Endothelial cell of umbilical vein (primary cell): ENCODE results near the gene ABHD4. TPM values are rescaled to one million over a fixed set of nuclear protein-coding genes. Genes with fewer than 3 reads are reported as not detected.

Experiments used
- BruUV-seq: library from RNA; stranded (reverse); fragments of 400-500 nt; replicated peaks from 2 replicates; lab custom pipeline; 2021; lab: Mats Ljungman, UMichigan
- CTCF ChIA-PET: fragments of 300-600, 350-600 bp; sonication (Branson Sonifier 250); formaldehyde crosslinking; loops from one replicate; lab custom pipeline; 2021; ENCODE audit warnings: antibody characterized with exemption, inconsistent platforms; lab: Charles Lee
- POLR2A ChIA-PET: fragments of 300-600, 350-600 bp; sonication (Branson Sonifier 250); formaldehyde crosslinking; loops from one replicate; lab custom pipeline; 2021; ENCODE audit warnings: antibody characterized with exemption, inconsistent platforms; lab: Charles Lee
- DNase-seq: peaks from one replicate; pipeline ENCODE4 v3.0.0-alpha.2; 2011; ENCODE audit warnings: low read depth, low spot score
- FAIRE-seq: peaks from 2 replicates; lab custom pipeline; 2011; peaks lifted over from hg19 to GRCh38; lab: Jason Lieb, UNC
- H2AFZ ChIP-seq: 2 replicates; pipeline ENCODE4 v1.6.0; 2012; ENCODE audit warnings: low read depth, low read length, control low read depth, inconsistent platforms
- H3K27ac ChIP-seq: 2 replicates; pipeline ENCODE4 v1.5.1; 2011; ENCODE audit warnings: low read depth, mild to moderate bottlenecking, control low read depth, low read length, moderate library complexity; ENCODE audit not compliant: insufficient read depth
- H3K27me3 ChIP-seq, 2 experiments: 2 replicates each; pipeline versions ENCODE4 v1.6.0 to v1.6.1; 2011; ENCODE audit warnings: low read length in 2 of 2, mixed read lengths in 1 of 2; ENCODE audit not compliant: control insufficient read depth in 2 of 2, insufficient read depth in 2 of 2
- H3K36me3 ChIP-seq, 2 experiments: 2 replicates in 1 of 2; 3 replicates in 1 of 2; pipeline ENCODE4 v1.5.1; 2011; ENCODE audit warnings: low read length in 2 of 2, mild to moderate bottlenecking in 1 of 2, moderate library complexity in 1 of 2; ENCODE audit not compliant: control insufficient read depth in 2 of 2, insufficient read depth in 2 of 2; ENCODE audit errors: extremely low read depth in 1 of 2
- H3K4me1 ChIP-seq: 3 replicates; pipeline ENCODE4 v1.5.1; 2011; ENCODE audit warnings: mild to moderate bottlenecking, low read length; ENCODE audit not compliant: control insufficient read depth, insufficient read depth; ENCODE audit errors: extremely low read depth
- H3K4me2 ChIP-seq: 2 replicates; pipeline ENCODE4 v1.6.1; 2011; ENCODE audit warnings: low read length, control low read depth, mixed read lengths; ENCODE audit not compliant: insufficient read depth
- H3K4me3 ChIP-seq, 3 experiments: fragments of 200-600 bp in 1 of 3; sonication (generic), shearing (Covaris generic) in 1 of 3; replicated peaks in 1 of 3; 2 replicates each; pipeline ENCODE4 v1.5.1; 2011 to 2016; ENCODE audit warnings: control low read depth in 3 of 3, low read length in 3 of 3, mild to moderate bottlenecking in 2 of 3, inconsistent platforms in 1 of 3, low read depth in 1 of 3, moderate library complexity in 1 of 3; ENCODE audit not compliant: insufficient read depth in 1 of 3
- H3K79me2 ChIP-seq: 2 replicates; pipeline ENCODE4 v1.6.0; 2012; ENCODE audit warnings: low read length, inconsistent platforms; ENCODE audit not compliant: control insufficient read depth, insufficient read depth
- H3K9ac ChIP-seq: replicated peaks from 2 replicates; pipeline ENCODE3; 2011; ENCODE audit warnings: low read length, control low read depth; ENCODE audit not compliant: insufficient read depth; ENCODE audit errors: extremely low read depth
- H3K9me1 ChIP-seq: replicated peaks from 3 replicates; pipeline ENCODE4 v1.6.0; 2011; ENCODE audit warnings: mild to moderate bottlenecking, low read length; ENCODE audit not compliant: control insufficient read depth, insufficient read depth; ENCODE audit errors: extremely low read depth
- H3K9me3 ChIP-seq: replicated peaks from 2 replicates; pipeline ENCODE4 v1.5.1; 2012; ENCODE audit warnings: low read length, inconsistent platforms; ENCODE audit not compliant: control insufficient read depth, insufficient read depth
- H4K20me1 ChIP-seq: replicated peaks from 2 replicates; pipeline ENCODE3; 2011; ENCODE audit warnings: mild to moderate bottlenecking, low read length; ENCODE audit not compliant: control insufficient read depth, insufficient read depth; ENCODE audit errors: extremely low read depth
- CTCF ChIP-seq, 2 donors: IDR thresholded peaks; 1 replicate in 1 of 2; 2 replicates in 1 of 2; pipeline ENCODE4 v1.5.1; 2011; ENCODE audit warnings: low read length in 2 of 2, mild to moderate bottlenecking in 2 of 2, moderate library complexity in 2 of 2, control low read depth in 1 of 2, inconsistent platforms in 1 of 2, low read depth in 1 of 2; ENCODE audit not compliant: insufficient read depth in 1 of 2; ENCODE audit errors: extremely low read depth in 1 of 2
- EZH2 ChIP-seq: IDR thresholded peaks from 2 replicates; pipeline ENCODE4 v1.6.1; 2012; ENCODE audit warnings: borderline replicate concordance, low read depth, mild to moderate bottlenecking, moderate library complexity, low read length, inconsistent platforms; ENCODE audit not compliant: severe bottlenecking
- FOS ChIP-seq: IDR thresholded peaks from 2 replicates; pipeline ENCODE4 v1.6.1; 2011; ENCODE audit warnings: mild to moderate bottlenecking, low read length, moderate library complexity, borderline replicate concordance; ENCODE audit not compliant: insufficient read depth
- GATA2 ChIP-seq: IDR thresholded peaks from 2 replicates; pipeline ENCODE4 v1.7.0; 2011; ENCODE audit warnings: low read depth, mild to moderate bottlenecking, moderate library complexity, mixed read lengths, low read length; ENCODE audit not compliant: insufficient read length, insufficient read depth
- JUN ChIP-seq: IDR thresholded peaks from 2 replicates; pipeline ENCODE4 v1.6.1; 2011; ENCODE audit warnings: borderline replicate concordance, low read depth; ENCODE audit not compliant: insufficient read length, insufficient read depth
- MAX ChIP-seq: IDR thresholded peaks from 2 replicates; pipeline ENCODE4 v1.6.1; 2011; ENCODE audit not compliant: insufficient read depth, insufficient read length
- MYC ChIP-seq: IDR thresholded peaks from one replicate; pipeline ENCODE4 v1.6.1; 2011; ENCODE audit warnings: mild to moderate bottlenecking, low read depth, low read length
- POLR2A ChIP-seq: IDR thresholded peaks from 2 replicates; pipeline ENCODE4 v1.6.1; 2012; ENCODE audit warnings: low read depth, mild to moderate bottlenecking, control low read depth, low read length
- POLR2AphosphoS5 ChIP-seq: IDR thresholded peaks from 2 replicates; pipeline ENCODE4 v1.6.1; 2012; ENCODE audit warnings: low read depth, mild to moderate bottlenecking, control low read depth, low read length, moderate library complexity; ENCODE audit not compliant: insufficient read depth
- dilution Hi-C: fragments of 300-500 bp; cut with MboI; formaldehyde crosslinking; loops from one replicate; pipeline ENCODE4 v1.15.0; 2019; ENCODE audit warnings: low sequenced_read_pairs; ENCODE audit not compliant: extremely low pct_ligation_motif_present
- intact Hi-C: fragments of 100-400 bp; cut with micrococcal nuclease; formaldehyde crosslinking; loops from one replicate; pipeline ENCODE4 v1.10.0; 2022
- polyA plus RNA-seq, 4 experiments: library from polyadenylated mRNA; depleted of rRNA in 3 of 4; stranded (reverse) in 3 of 4; unstranded in 1 of 4; fragments of >200 nt; gene quantifications; 2 replicates each; pipeline versions ENCODE4 v1.2.1 to v1.2.3, GENCODE V29; 2011 to 2012; ENCODE audit warnings: missing spikeins in 1 of 4
- total RNA-seq: library from RNA; stranded (reverse); gene quantifications from 2 replicates; pipeline ENCODE4 v1.2.3, GENCODE V29; 2021

Gene ABHD4
- total and polyA plus RNA-seq, 2 donors (not counting 3 experiments of a cell fraction or from before 2014, with no cell fraction given), result 34.8 to 45.5 TPM

- no peak overlapping the region for H2AFZ ChIP-seq
- no peak overlapping the region for H3K4me2 ChIP-seq
- no TSS peak for BruUV-seq
- H3K27ac ChIP-seq, result peak overlapping the region; percentile 19
- H3K9ac ChIP-seq, result no peak overlapping the region
- no peaks in the 10 kb centered on the region for H3K36me3 ChIP-seq
- no peaks in the 10 kb centered on the region for H3K9me1 ChIP-seq
- intact Hi-C loops, result loop anchor here (1.0 kb wide), 10 partner anchors 33 to 242 kb away; partner anchors contain the start of gene MMP14
- peaks cover 35% of the 10 kb centered on the region for H3K4me1 ChIP-seq
- POLR2A ChIA-PET, result no interaction called here
- TF ChIP-seq MAX (no peak), CTCF (IDR thresholded peaks at IDR 0.05; ENCODE audit: extremely low read depth in 1 of 2, insufficient read depth in 1 of 2, low read depth in 1 of 2, low read length in 2 of 2) (peak; percentile 35 to 45), EZH2 (no peak), JUN (no peak), POLR2A (no peak), MYC (no peak), GATA2 (no peak), FOS (no peak), POLR2AphosphoS5 (no peak)
- no peaks in the 10 kb centered on the region for H3K27me3 ChIP-seq
- FAIRE-seq (peak; percentile 83), DNase-seq (peak; percentile 85)
- CTCF ChIA-PET, result interaction anchor here (0.6 to 9.9 kb wide), 44 partner anchors 10 to 276 kb away, joined by 3 to 293 read pairs (median 7); partner anchors contain the start of genes MMP14, OXA1L and SLC7A7
- H3K4me3 ChIP-seq, result no peak overlapping the region
- H3K9me3 ChIP-seq, result no peaks in the 10 kb centered on the region
- H3K79me2 ChIP-seq, result no peaks in the 10 kb centered on the region
- dilution Hi-C loops, result no loop called here
- H4K20me1 ChIP-seq, result no peaks in the 10 kb centered on the region
These were observed 59.8 kb downstream of the ABHD4 start for GRCh38 chr14:22657861-22658260.
